ENCODE data around the gene OTOP1.
"Not testable (repeated sequence)": the region's sequence is repeated elsewhere in the genome, so short reads cannot be mapped to it uniquely, and the experiment has no call there.

The OTOP1 gene

GRCh38 chr4:4254666-4255065, 27.9 kb upstream of the OTOP1 start:
- Histone ChIP-seq H3K27ac (ENCODE audit: low read depth, low read length) (no peak overlapping the region), H3K4me3 (ENCODE audit: low read length) (no peak overlapping the region), H3K27me3 (ENCODE audit: control insufficient read depth, insufficient read depth, low read length) (no peaks in the 10 kb centered on the region), H3K36me3 (ENCODE audit: control insufficient read depth, insufficient read depth, low read length) (no peaks in the 10 kb centered on the region), H3K9ac (ENCODE audit: low read length) (no peak overlapping the region), H3K4me1 (ENCODE audit: control insufficient read depth, insufficient read depth, low read length) (no peaks in the 10 kb centered on the region)

- no peak overlapping the region for H3K9ac ChIP-seq (ENCODE audit: low read length)
- no peak overlapping the region for H3K27ac ChIP-seq (ENCODE audit: low read depth, low read length)
- no peak overlapping the region for H3K4me3 ChIP-seq (ENCODE audit: low read length)
- no peaks in the 10 kb centered on the region for H3K4me1 ChIP-seq (ENCODE audit: control insufficient read depth, insufficient read depth, low read length)
- H3K36me3 ChIP-seq (ENCODE audit: control insufficient read depth, insufficient read depth, low read length), result no peaks in the 10 kb centered on the region
- H3K27me3 ChIP-seq (ENCODE audit: control insufficient read depth, insufficient read depth, low read length), result no peaks in the 10 kb centered on the region
Observed at GRCh38 chr4:4254199-4254598, 27.5 kb upstream of the OTOP1 start.

- H3K27me3 ChIP-seq (ENCODE audit: control insufficient read depth, insufficient read depth, low read length), result no peaks in the 10 kb centered on the region
- peaks cover 13% of the 10 kb centered on the region for H3K4me1 ChIP-seq (ENCODE audit: control insufficient read depth, insufficient read depth, low read length)
- no peak overlapping the region for H3K4me3 ChIP-seq (ENCODE audit: low read length)
- H3K9ac ChIP-seq (ENCODE audit: low read length), result no peak overlapping the region
- no peak overlapping the region for H3K27ac ChIP-seq (ENCODE audit: low read depth, low read length)
- peaks cover 5% of the 10 kb centered on the region for H3K36me3 ChIP-seq (ENCODE audit: control insufficient read depth, insufficient read depth, low read length)
Observed at GRCh38 chr4:4249866-4250265, 23.1 kb upstream of the OTOP1 start.

- not testable (repeated sequence) for H3K27ac ChIP-seq (ENCODE audit: low read depth, low read length); H3K4me3 ChIP-seq (ENCODE audit: low read length); H3K36me3 ChIP-seq (ENCODE audit: control insufficient read depth, insufficient read depth, low read length); H3K27me3 ChIP-seq (ENCODE audit: control insufficient read depth, insufficient read depth, low read length); H3K9ac ChIP-seq (ENCODE audit: low read length)
- H3K4me1 ChIP-seq (ENCODE audit: control insufficient read depth, insufficient read depth, low read length), result peaks cover 13% of the 10 kb centered on the region
Observed at GRCh38 chr4:4249342-4249741, 22.6 kb upstream of the OTOP1 start.

- Histone ChIP-seq H3K27ac (ENCODE audit: low read depth, low read length) (peak overlapping the region; percentile 97), H3K4me3 (ENCODE audit: low read length) (peak overlapping the region; percentile 77), H3K27me3 (ENCODE audit: control insufficient read depth, insufficient read depth, low read length) (no peaks in the 10 kb centered on the region), H3K9ac (ENCODE audit: low read length) (peak overlapping the region; percentile 86), H3K4me1 (ENCODE audit: control insufficient read depth, insufficient read depth, low read length) (peaks cover 13% of the 10 kb centered on the region), H3K36me3 (ENCODE audit: control insufficient read depth, insufficient read depth, low read length) (peaks cover 15% of the 10 kb centered on the region)
Observed at GRCh38 chr4:4248885-4249203, 22.1 kb upstream of the OTOP1 start.

- H3K4me1 ChIP-seq (ENCODE audit: control insufficient read depth, insufficient read depth, low read length), result peaks cover 13% of the 10 kb centered on the region
- H3K4me3 ChIP-seq (ENCODE audit: low read length), result peak within 1 kb of the TSS; percentile 77
- H3K27ac ChIP-seq (ENCODE audit: low read depth, low read length), result peak within 1 kb of the TSS; percentile 97
- peaks cover 17% of the 10 kb centered on the region for H3K36me3 ChIP-seq (ENCODE audit: control insufficient read depth, insufficient read depth, low read length)
- peak within 1 kb of the TSS; percentile 86 for H3K9ac ChIP-seq (ENCODE audit: low read length)
- no peaks in the 10 kb centered on the region for H3K27me3 ChIP-seq (ENCODE audit: control insufficient read depth, insufficient read depth, low read length)
Observed at GRCh38 chr4:4248029-4248884, 21.5 kb upstream of the OTOP1 start, which contains the start of gene TMEM128. Gene TMEM128, minus strand, starts transcription at chr4:4248223. Its CDS starts 21 bp downstream, at chr4:4248202.

GRCh38 chr4:4247696-4248028, 20.9 kb upstream of the OTOP1 start:
- H3K27me3 ChIP-seq (ENCODE audit: control insufficient read depth, insufficient read depth, low read length), result no peaks in the 10 kb centered on the region
- H3K36me3 ChIP-seq (ENCODE audit: control insufficient read depth, insufficient read depth, low read length), result peaks cover 17% of the 10 kb centered on the region
- H3K27ac ChIP-seq (ENCODE audit: low read depth, low read length), result peak overlapping the region; percentile 97
- H3K9ac ChIP-seq (ENCODE audit: low read length), result peak overlapping the region; percentile 69
- H3K4me1 ChIP-seq (ENCODE audit: control insufficient read depth, insufficient read depth, low read length), result peaks cover 13% of the 10 kb centered on the region
- H3K4me3 ChIP-seq (ENCODE audit: low read length), result peak overlapping the region; percentile 77

- H3K9ac ChIP-seq (ENCODE audit: low read length), result no peak overlapping the region
- H3K27ac ChIP-seq (ENCODE audit: low read depth, low read length), result no peak overlapping the region
- H3K36me3 ChIP-seq (ENCODE audit: control insufficient read depth, insufficient read depth, low read length), result peaks cover 23% of the 10 kb centered on the region
- peaks cover 13% of the 10 kb centered on the region for H3K4me1 ChIP-seq (ENCODE audit: control insufficient read depth, insufficient read depth, low read length)
- no peaks in the 10 kb centered on the region for H3K27me3 ChIP-seq (ENCODE audit: control insufficient read depth, insufficient read depth, low read length)
- no peak overlapping the region for H3K4me3 ChIP-seq (ENCODE audit: low read length)
Observed at GRCh38 chr4:4245172-4245571, 18.4 kb upstream of the OTOP1 start.

GRCh38 chr4:4239551-4239950, 12.8 kb upstream of the OTOP1 start:
- H3K27ac ChIP-seq (ENCODE audit: low read depth, low read length); H3K27me3 ChIP-seq (ENCODE audit: control insufficient read depth, insufficient read depth, low read length); H3K4me1 ChIP-seq (ENCODE audit: control insufficient read depth, insufficient read depth, low read length); H3K9ac ChIP-seq (ENCODE audit: low read length); H3K4me3 ChIP-seq (ENCODE audit: low read length): not testable (repeated sequence)
- H3K36me3 ChIP-seq (ENCODE audit: control insufficient read depth, insufficient read depth, low read length), result peaks cover 21% of the 10 kb centered on the region

GRCh38 chr4:4233610-4234009, 6.9 kb upstream of the OTOP1 start:
- no peak overlapping the region for H3K27ac ChIP-seq (ENCODE audit: low read depth, low read length)

GRCh38 chr4:4228356-4228668, 1.6 kb upstream of the OTOP1 start:
- no peaks in the 10 kb centered on the region for H3K36me3 ChIP-seq (ENCODE audit: control insufficient read depth, insufficient read depth, low read length)
- H3K4me3 ChIP-seq (ENCODE audit: low read length), result no peak overlapping the region
- peaks cover 2% of the 10 kb centered on the region for H3K27me3 ChIP-seq (ENCODE audit: control insufficient read depth, insufficient read depth, low read length)
- H3K9ac ChIP-seq (ENCODE audit: low read length), result no peak overlapping the region
- no peak overlapping the region for H3K27ac ChIP-seq (ENCODE audit: low read depth, low read length)
- no peaks in the 10 kb centered on the region for H3K4me1 ChIP-seq (ENCODE audit: control insufficient read depth, insufficient read depth, low read length)

More at GRCh38 chr4:4233610-4234009, 6.9 kb upstream of the OTOP1 start:
- H3K4me3 ChIP-seq (ENCODE audit: low read length), result no peak overlapping the region
- no peak overlapping the region for H3K9ac ChIP-seq (ENCODE audit: low read length)
- H3K27me3 ChIP-seq (ENCODE audit: control insufficient read depth, insufficient read depth, low read length), result peaks cover 2% of the 10 kb centered on the region
- H3K36me3 ChIP-seq (ENCODE audit: control insufficient read depth, insufficient read depth, low read length), result peaks cover 4% of the 10 kb centered on the region
- no peaks in the 10 kb centered on the region for H3K4me1 ChIP-seq (ENCODE audit: control insufficient read depth, insufficient read depth, low read length)

GRCh38 chr4:4227510-4228355, 1.0 kb upstream of the OTOP1 start:
- no peaks in the 10 kb centered on the region for H3K4me1 ChIP-seq (ENCODE audit: control insufficient read depth, insufficient read depth, low read length)
- H3K27ac ChIP-seq (ENCODE audit: low read depth, low read length), result no peak overlapping the region
- peaks cover 2% of the 10 kb centered on the region for H3K27me3 ChIP-seq (ENCODE audit: control insufficient read depth, insufficient read depth, low read length)
- H3K36me3 ChIP-seq (ENCODE audit: control insufficient read depth, insufficient read depth, low read length), result no peaks in the 10 kb centered on the region
- H3K9ac ChIP-seq (ENCODE audit: low read length), result no peak overlapping the region
- H3K4me3 ChIP-seq (ENCODE audit: low read length), result no peak overlapping the region

Data from rectal smooth muscle tissue (tissue), 1 donor.